GM23248 (cell line): ENCODE data around the gene MEIS2. TPM values are rescaled to one million over a fixed set of nuclear protein-coding genes. Genes with fewer than 3 reads are reported as not detected.

Experiments
- DNase-seq: peaks from one replicate; pipeline ENCODE4 v3.0.0-alpha.2; 2015
- H2AFZ ChIP-seq: fragments of 200-600 bp; sonication (generic); 2 replicates; pipeline ENCODE4 v1.6.1; 2016; ENCODE audit warnings: antibody characterized with exemption
- H3F3A ChIP-seq: fragments of 200-600 bp; sonication (generic); 2 replicates; pipeline ENCODE4 v1.6.1; 2016; ENCODE audit warnings: mild to moderate bottlenecking, antibody characterized with exemption, mixed run types; ENCODE audit not compliant: insufficient read depth
- H3K27ac ChIP-seq: fragments of 200-600 bp; sonication (generic); 2 replicates; pipeline ENCODE4 v1.5.1; 2016; ENCODE audit warnings: mild to moderate bottlenecking
- H3K27me3 ChIP-seq: fragments of 200-600 bp; sonication (generic); replicated peaks from 2 replicates; pipeline ENCODE4 v1.6.1; 2016; ENCODE audit warnings: mild to moderate bottlenecking; ENCODE audit not compliant: insufficient read depth
- H3K36me3 ChIP-seq: fragments of 200-600 bp; sonication (generic); 2 replicates; pipeline ENCODE4 v1.6.1; 2016; ENCODE audit warnings: low read depth, mild to moderate bottlenecking
- H3K4me1 ChIP-seq: fragments of 200-600 bp; sonication (generic); 2 replicates; pipeline ENCODE4 v1.6.1; 2016; ENCODE audit warnings: mild to moderate bottlenecking; ENCODE audit not compliant: insufficient read depth
- H3K4me2 ChIP-seq: fragments of 200-600 bp; sonication (generic); one replicate; pipeline ENCODE4 v1.6.1; 2016; ENCODE audit warnings: mild to moderate bottlenecking; ENCODE audit not compliant: unreplicated experiment
- H3K4me3 ChIP-seq: fragments of 200-600 bp; sonication (generic); 2 replicates; pipeline ENCODE4 v1.5.1; 2016; ENCODE audit warnings: mild to moderate bottlenecking
- H3K79me2 ChIP-seq: fragments of 200-600 bp; sonication (generic); 2 replicates; pipeline ENCODE4 v1.6.1; 2016; ENCODE audit warnings: mild to moderate bottlenecking; ENCODE audit not compliant: insufficient read depth
- H3K9ac ChIP-seq: fragments of 200-600 bp; sonication (generic); 2 replicates; pipeline ENCODE4 v1.6.1; 2016; ENCODE audit warnings: mild to moderate bottlenecking
- H3K9me2 ChIP-seq: fragments of 200-600 bp; sonication (generic); 2 replicates; pipeline ENCODE4 v1.6.1; 2016; ENCODE audit warnings: mixed run types, mild to moderate bottlenecking, moderate library complexity; ENCODE audit not compliant: insufficient read depth
- H3K9me3 ChIP-seq: fragments of 200-600 bp; sonication (generic); one replicate; pipeline ENCODE4 v1.6.1; 2017; ENCODE audit warnings: low read depth
- H4K20me1 ChIP-seq: fragments of 200-600 bp; sonication (generic); 2 replicates; pipeline ENCODE4 v1.6.0; 2016; ENCODE audit not compliant: insufficient read depth
- EZH2 ChIP-seq: fragments of 200-600 bp; sonication (generic); IDR thresholded peaks from 2 replicates; pipeline ENCODE4 v1.6.1; 2018; ENCODE audit warnings: antibody characterized with exemption, mild to moderate bottlenecking; ENCODE audit not compliant: insufficient read depth, poor library complexity, severe bottlenecking
- EZH2phosphoT487 ChIP-seq: fragments of 200-600 bp; sonication (generic); IDR thresholded peaks from 2 replicates; pipeline ENCODE4 v1.6.1; 2018; ENCODE audit warnings: antibody characterized with exemption, moderate library complexity, mild to moderate bottlenecking, low read depth; ENCODE audit not compliant: insufficient read depth
- WGBS, 2 experiments: methylation state at CpG; one replicate each; pipeline ENCODE4 v1.1.6; 2015 to 2017; ENCODE audit warnings: low lambda C conversion rate in 2 of 2, low coverage in 1 of 2; ENCODE audit errors: missing lambda C conversion rate in 2 of 2; 5-methylcytosine and 5-hydroxymethylcytosine counted together
- in situ Hi-C: fragments of 300-500 bp; cut with MboI; formaldehyde crosslinking; loops from 2 replicates; pipeline ENCODE4 v1.15.0; 2020
- polyA plus RNA-seq: library from polyadenylated mRNA; unstranded; fragments of >200 nt; fragmentation: Nextera tagmentation; extraction: Ambion mirVana; gene quantifications from 2 replicates; pipeline ENCODE4 v1.2.1, GENCODE V29; 2016
- total RNA-seq: library from RNA; depleted of rRNA; stranded (reverse); fragments of >200 nt; shearing (Covaris generic); gene quantifications from 2 replicates; pipeline ENCODE4 v1.2.3, GENCODE V29; 2014

MEIS2 gene
- total and polyA plus RNA-seq, 2 experiments from 2014 or later, result 23.7 to 24.1 TPM

DNA sequence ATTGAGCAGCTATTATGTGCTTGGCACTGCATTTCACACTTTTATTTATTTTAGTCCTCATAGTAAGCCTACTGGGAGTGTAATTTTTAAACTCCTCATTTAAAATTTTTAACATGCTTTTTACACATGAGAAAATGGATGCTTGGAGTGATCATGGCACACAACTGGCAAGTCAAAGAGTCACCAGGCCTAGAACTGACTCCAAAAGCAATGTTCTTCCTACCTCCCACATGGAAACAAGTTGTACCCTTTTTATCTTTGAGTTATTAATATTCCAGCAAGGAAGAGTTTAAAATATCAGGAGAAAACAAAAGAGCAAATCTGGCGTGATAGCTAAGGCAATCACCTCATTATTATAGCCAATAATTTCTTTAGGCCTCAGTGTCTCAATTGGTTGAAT, 100.6 kb downstream of the MEIS2 start:
- H3K9me2 ChIP-seq, result no peaks in the 10 kb centered on the region
- H3K4me1 ChIP-seq, result no peaks in the 10 kb centered on the region
- no peaks in the 10 kb centered on the region for H4K20me1 ChIP-seq
- WGBS, 2 experiments, result 100% methylated on average over 1 of the region's 1 CpG
- H3K4me2 ChIP-seq, result no peak overlapping the region
- in situ Hi-C loops, result no loop called here
- H3K36me3 ChIP-seq, result peaks cover 28% of the 10 kb centered on the region
- H3K4me3 ChIP-seq, result no peak overlapping the region
- no peak overlapping the region for H3K9ac ChIP-seq
- H3F3A ChIP-seq, result no peaks in the 10 kb centered on the region
- H3K79me2 ChIP-seq, result peaks cover 48% of the 10 kb centered on the region
- no peak overlapping the region for H2AFZ ChIP-seq
- H3K9me3 ChIP-seq, result no peaks in the 10 kb centered on the region
- no peak for TF ChIP-seq EZH2
- no peak for TF ChIP-seq EZH2phosphoT487
- H3K27ac ChIP-seq, result no peak overlapping the region
- no peak for DNase-seq
- H3K27me3 ChIP-seq, result no peaks in the 10 kb centered on the region

DNA sequence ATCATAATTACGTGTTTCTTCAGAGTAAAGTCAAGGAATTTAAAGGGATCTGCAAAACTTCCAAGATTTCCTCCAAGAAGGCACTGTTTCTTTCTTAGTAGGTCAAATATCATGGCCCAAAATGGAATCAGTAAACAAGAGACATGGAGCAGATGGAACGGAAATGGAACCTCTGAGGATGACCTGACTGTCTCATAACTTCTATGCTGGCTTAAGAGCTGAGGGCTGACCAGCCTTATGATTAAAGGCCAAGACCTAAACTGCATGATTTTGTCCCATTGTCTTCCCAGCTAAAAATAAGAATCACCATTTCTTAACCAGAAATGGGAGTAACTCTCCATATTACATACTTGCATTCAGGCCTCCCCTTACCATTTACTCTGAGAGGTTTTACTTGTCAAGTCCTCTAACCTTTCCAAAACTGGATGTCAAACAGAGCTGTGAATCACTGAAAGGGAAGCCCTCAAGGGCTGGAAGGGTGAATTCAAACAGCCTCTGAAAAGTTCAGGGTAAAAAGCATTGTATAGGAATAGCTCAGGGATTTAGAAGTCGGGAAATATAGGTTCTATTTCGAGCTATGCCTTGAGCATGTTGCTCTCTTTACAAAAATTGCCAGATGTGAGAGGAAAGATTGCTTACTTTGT, 103.7 kb downstream of the MEIS2 start:
- no peaks in the 10 kb centered on the region for H3K9me3 ChIP-seq
- H3K27me3 ChIP-seq, result no peaks in the 10 kb centered on the region
- H3K4me1 ChIP-seq, result no peaks in the 10 kb centered on the region
- H2AFZ ChIP-seq, result no peak overlapping the region
- H3K4me3 ChIP-seq, result no peak overlapping the region
- no peaks in the 10 kb centered on the region for H4K20me1 ChIP-seq
- DNase-seq, result no peak
- 0 out of 2 replicates have a peak, but pooled peaks cover 4% of the 10 kb centered on the region for H3F3A ChIP-seq
- TF ChIP-seq EZH2 (no peak), EZH2phosphoT487 (no peak)
- H3K4me2 ChIP-seq, result no peak overlapping the region
- no peak overlapping the region for H3K27ac ChIP-seq
- no peak overlapping the region for H3K9ac ChIP-seq
- peaks cover 7% of the 10 kb centered on the region; the same call in 1 of the 2 replicates for H3K36me3 ChIP-seq
- WGBS, 2 experiments, result 92 to 94% methylated on average over 4 of the region's 4 CpGs
- peaks cover 42% of the 10 kb centered on the region for H3K79me2 ChIP-seq
- no peaks in the 10 kb centered on the region for H3K9me2 ChIP-seq
- in situ Hi-C loops, result no loop called here

DNA sequence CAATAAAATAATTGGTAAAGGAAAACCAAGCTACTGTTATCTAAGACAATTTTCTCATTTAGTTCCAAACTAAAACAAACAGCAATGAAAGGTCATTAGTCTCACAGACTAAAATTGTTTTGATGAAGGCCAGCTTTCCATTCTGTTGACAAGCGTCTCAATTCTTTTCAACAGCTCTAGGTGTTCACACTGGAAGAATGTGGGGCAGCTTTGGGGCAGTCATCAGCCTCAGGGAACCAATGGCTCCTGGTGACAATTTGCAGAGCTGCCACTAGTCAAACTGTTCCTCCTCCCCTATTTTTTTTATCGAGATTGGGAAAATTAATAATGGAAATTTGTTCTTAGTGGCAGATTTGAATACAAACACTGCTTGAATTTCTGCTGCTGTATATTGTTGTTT, 104.2 kb downstream of the MEIS2 start:
- Histone ChIP-seq H3K4me1 (no peaks in the 10 kb centered on the region), H3K9me2 (no peaks in the 10 kb centered on the region), H3K4me3 (no peak overlapping the region), H3K27ac (no peak overlapping the region), H3K36me3 (peaks cover 7% of the 10 kb centered on the region; the same call in 1 of the 2 replicates), H3K9me3 (no peaks in the 10 kb centered on the region), H3K9ac (no peak overlapping the region), H3F3A (0 out of 2 replicates have a peak, but pooled peaks cover 6% of the 10 kb centered on the region), H3K79me2 (peaks cover 42% of the 10 kb centered on the region), H2AFZ (no peak overlapping the region), H3K4me2 (no peak overlapping the region), H4K20me1 (no peaks in the 10 kb centered on the region), H3K27me3 (no peaks in the 10 kb centered on the region)
- in situ Hi-C loops, result no loop called here
- TF ChIP-seq EZH2phosphoT487 (no peak), EZH2 (no peak)
- DNase-seq, result no peak
- WGBS, 2 experiments, result 97 to 100% methylated on average over 2 of the region's 2 CpGs

- Histone ChIP-seq H3K27me3 (no peaks in the 10 kb centered on the region), H3K79me2 (peaks cover 41% of the 10 kb centered on the region), H3K4me3 (no peak overlapping the region), H4K20me1 (no peaks in the 10 kb centered on the region), H3K27ac (no peak overlapping the region), H3K4me1 (no peaks in the 10 kb centered on the region), H3K36me3 (peaks cover 9% of the 10 kb centered on the region), H3K9me3 (no peaks in the 10 kb centered on the region), H2AFZ (no peak overlapping the region), H3F3A (0 out of 2 replicates have a peak, but pooled peaks cover 9% of the 10 kb centered on the region), H3K9me2 (no peaks in the 10 kb centered on the region), H3K4me2 (no peak overlapping the region), H3K9ac (no peak overlapping the region)
- 68 to 74% methylated on average over 8 of the region's 8 CpGs for WGBS, 2 experiments
- in situ Hi-C loops, result no loop called here
- TF ChIP-seq EZH2phosphoT487 (no peak), EZH2 (no peak)
- no peak for DNase-seq
Observed at GRCh38 chr15:36994790-36995189, 105.6 kb downstream of the MEIS2 start.
